ENCODE data around the gene ZNF814.
A peak's percentile ranks its signal among the peaks of the same experiment; 100 is the strongest.
"Not testable (repeated sequence)": the region's sequence is repeated elsewhere in the genome, so short reads cannot be mapped to it uniquely, and the experiment has no call there.

The ZNF814 gene

GRCh38 chr19:57888560-57889231, at the start of gene ZNF814:
Gene ZNF814 (minus strand): TSS chr19:57889037. CDS start chr19:57888802, 235 bp downstream.
- intact Hi-C loops (cut with DNase I) = no loop called here
- DNase-seq = peak; percentile 64 to 97 (median 88)

- intact Hi-C loops (cut with DNase I) = loop anchor here (10.0 kb wide), 1 partner anchor 219 kb away; the partner anchor contains the start of gene ZNF329
- DNase-seq = no peak
These were observed 46.9 kb upstream of the ZNF814 start for GRCh38 chr19:57935731-57936130.

DNA sequence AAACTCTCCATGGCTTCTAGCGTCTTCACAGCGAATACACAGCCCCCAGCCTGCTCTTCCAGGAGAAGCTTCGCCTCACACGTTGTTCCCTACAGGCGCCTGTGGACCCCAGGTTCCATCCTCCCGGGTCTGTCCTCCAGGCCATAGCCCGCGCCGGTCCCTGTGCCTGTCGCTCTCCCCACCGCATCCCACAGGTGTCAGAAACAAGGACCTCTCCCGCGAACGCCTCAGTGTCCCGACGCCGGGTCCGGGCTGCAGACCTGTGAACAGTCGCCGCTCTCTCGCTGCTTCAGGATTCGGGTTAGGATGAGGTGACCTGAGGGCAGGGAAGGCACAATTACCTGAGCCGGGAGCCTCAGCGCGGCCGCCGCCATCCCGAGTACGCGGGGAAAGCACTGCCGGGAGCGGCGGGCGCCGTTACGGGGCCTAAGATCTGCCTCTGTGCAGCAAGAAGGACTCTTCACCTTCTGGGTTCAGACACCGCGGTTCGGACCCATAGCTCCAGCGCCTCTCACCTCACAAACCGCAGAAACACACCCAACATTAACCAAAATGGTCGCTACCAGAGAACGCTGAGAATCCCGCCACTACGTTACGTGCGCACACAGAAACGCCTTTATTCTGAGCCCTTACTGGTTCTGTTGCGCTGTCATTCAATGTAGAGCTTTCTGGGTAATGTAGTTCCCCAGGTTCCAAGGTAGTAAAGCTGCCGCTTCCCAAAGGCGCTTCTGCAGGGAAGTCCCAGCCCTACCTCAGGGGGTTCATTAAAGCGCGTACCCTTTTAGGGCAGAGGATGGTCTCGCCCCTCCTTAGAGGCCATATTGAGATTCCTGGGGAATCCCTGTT, 46.2 kb upstream of the ZNF814 start, which contains the start of gene ZNF418:
Gene ZNF418, minus strand, starts transcription at position 583 of the 846 bp plus-strand sequence. CDS start 1,580 bp downstream, outside the sequence.
- intact Hi-C loops (cut with DNase I) = loop anchor here (10.0 kb wide), 1 partner anchor 220 kb away; the partner anchor contains the start of gene ZNF329
- peak; percentile 45 to 96 (median 76) for DNase-seq

DNA sequence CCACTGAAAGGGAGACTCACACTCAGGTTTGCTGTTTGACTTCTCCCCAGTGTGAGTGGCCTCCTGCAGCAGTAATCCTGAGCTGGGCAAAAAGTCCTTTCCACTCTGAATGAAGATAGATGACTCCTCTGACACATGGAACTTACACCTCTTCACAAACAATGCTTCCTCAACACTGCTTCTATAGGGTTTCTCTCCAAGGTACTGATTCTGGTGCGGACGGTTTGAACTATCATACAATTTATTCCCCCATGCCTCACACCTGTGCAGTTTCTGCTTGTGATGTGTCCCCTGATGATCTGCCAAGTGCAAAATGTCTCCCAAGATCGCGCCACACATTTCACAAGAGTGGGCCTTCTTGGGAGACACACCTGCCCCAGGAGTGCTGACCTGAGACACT, 38.8 kb upstream of the ZNF814 start:
- intact Hi-C loops (cut with DNase I) = no loop called here

GRCh38 chr19:57916168-57916995, 27.5 kb upstream of the ZNF814 start, which contains the start of gene ZNF417:
Gene ZNF417 (minus strand): TSS chr19:57916592. CDS start chr19:57916411, 181 bp downstream.
- intact Hi-C loops (cut with DNase I) = not testable (repeated sequence)
- peak; percentile 69 to 98 (median 87) for DNase-seq

More for the DNA sequence above, 38.8 kb upstream of the ZNF814 start:
- DNase-seq = no peak

DNA sequence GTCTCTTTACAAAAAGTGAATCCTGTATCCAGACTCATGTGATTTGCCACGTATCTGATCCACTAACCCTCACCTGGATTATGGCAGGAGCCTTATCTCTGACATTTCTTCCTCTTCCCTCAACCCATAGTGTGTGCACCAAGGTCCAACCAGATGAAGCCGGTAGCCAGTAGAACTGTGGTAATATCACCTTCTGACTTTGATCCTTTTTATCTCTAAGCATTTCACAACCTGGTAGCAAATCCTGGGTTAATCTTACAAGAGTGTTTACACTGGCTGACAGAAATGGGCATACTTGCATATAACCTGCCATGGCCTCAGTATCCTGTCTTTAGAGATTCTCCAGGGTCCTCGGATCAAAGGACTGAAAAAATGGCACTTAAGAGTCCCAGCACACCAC, 25.7 kb upstream of the ZNF814 start:
- DNase-seq = no peak
- intact Hi-C loops (cut with DNase I) = no loop called here

DNA sequence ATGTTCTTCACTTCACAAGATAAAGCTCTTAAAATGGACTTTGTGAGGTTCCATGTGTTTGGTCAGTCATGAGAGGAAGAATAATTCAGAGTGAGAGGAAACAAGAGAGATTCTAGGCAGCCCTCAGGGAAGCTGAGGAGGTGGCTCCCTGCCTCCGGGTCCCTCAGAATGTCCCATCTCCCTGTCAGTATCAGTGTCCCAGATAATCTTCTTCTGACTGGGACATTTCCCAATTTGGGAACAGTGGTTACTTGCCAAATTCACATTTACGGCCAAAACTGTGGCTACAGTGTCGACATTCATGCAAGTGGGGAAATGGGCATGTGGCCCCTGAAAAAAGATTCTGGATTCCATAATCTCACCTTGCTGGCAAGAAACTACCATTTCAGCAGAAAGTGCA, 18.6 kb upstream of the ZNF814 start:
- no peak for DNase-seq
- intact Hi-C loops (cut with DNase I) = no loop called here

- intact Hi-C loops (cut with DNase I) = no loop called here
- no peak for DNase-seq
These were observed 16.4 kb upstream of the ZNF814 start for GRCh38 chr19:57905258-57905657.

DNA sequence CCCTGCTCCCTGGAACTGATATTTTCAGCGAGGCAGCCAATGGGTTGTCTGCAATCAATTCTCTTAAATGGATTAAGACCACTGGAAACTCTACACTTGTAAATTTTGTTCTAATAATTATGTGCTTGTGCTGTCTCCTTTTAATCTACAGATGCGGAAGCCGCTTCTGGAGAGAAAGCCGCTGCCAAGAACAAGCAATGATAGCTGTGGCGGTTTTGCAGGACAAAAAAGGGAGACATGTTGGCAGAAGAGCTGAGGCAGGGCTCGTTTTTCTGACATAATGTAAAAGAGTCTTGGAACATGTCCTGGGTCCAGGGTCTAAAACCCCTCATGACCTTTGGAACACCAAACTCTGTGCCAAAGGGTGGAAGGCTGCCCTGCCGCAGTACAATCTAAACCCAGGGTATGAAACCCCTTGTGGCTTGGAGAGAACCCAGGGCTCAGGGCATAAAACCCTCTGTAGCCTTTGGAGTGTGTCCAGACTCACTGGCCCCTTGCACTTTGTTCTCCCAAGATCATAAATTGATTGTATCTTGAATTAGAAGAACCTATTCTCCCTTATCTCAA, 14.9 kb upstream of the ZNF814 start:
- no peak for DNase-seq
- intact Hi-C loops (cut with DNase I) = no loop called here

DNA sequence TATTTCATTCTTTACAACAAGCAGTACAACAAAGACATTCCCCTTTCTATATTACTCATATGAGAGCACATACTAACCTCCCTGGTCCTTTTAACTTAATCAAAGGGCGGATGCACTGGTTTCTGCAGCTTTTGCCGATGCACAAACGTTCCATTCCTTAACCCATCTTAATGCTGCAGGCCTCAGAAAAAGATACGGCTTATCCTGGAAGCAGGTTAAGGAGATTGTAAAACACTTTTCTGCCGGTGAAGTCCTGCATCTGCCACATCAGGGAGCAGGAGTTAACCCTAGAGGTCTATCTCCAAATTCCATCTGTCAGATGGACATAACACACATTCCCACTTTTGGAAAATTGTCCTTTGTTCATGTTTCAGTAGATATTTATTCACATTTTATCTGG, 11.5 kb upstream of the ZNF814 start:
- intact Hi-C loops (cut with DNase I) = no loop called here
- no peak for DNase-seq

DNA sequence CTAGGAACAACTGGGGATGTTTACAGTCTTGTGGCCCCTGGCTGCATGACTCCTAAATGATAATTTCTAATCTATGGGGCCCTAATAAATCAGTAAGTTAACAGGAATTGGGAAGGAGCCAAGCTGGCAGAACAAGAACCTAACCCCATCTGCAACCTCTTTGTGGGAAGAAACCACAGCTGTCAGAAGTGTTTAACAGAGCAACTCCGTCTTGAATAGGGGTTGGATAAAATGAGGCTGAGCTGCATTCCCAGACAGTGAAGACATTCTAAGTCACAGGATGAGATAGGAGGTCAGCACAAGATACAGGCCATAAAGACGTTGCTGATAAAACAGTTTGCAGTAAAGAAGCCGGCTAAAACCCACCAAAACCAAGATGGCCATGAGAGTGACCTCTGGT, 1.9 kb upstream of the ZNF814 start:
- DNase-seq; intact Hi-C loops (cut with DNase I): not testable (repeated sequence)

DNA sequence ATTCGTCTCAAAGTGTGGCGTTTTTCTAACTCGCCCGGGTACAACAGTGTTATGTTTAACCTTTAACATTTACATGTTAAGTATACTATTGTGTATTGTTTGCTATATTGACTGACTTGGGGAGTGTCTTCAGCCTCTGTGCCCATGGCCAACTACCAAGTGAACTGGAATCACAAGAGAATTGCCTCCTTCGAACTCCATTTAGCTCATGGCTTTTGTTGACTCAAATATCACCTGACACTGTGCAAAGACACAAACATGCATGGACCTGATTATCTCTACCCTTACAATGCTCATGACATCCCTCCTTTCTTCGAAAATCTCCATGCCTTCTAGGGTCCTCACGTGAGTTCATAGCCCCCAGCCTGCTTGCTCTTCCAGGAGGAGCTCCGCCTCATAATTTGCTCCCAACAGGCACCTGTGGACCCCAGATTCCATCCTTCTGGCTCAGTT, 704 bp downstream of the ZNF814 start:
- no peak for DNase-seq
- intact Hi-C loops (cut with DNase I) = no loop called here

- DNase-seq = no peak
- intact Hi-C loops (cut with DNase I) = no loop called here
These were observed 1.5 kb downstream of the ZNF814 start for GRCh38 chr19:57887195-57887941.

DNA sequence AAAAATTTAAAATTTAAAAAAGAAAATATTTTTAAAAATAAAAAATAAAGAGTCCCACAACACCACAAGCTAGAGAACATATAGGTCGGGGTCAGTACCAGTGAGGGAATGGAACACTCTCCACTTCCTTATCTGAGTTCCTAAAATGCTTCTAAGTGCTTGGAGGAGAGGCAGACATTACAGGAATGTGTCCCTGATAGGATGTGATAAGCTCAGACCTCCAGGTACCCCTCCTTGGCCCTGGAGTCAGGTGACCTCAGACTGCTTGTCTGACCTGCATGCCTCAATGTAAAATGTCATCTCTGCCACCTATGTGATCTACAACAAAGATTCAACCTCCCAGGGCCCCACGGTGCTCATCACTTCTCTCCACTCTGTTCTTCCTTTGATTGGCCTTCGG, 2.8 kb downstream of the ZNF814 start:
- intact Hi-C loops (cut with DNase I) = no loop called here
- DNase-seq = no peak

GRCh38 chr19:57873883-57874799, 14.7 kb downstream of the ZNF814 start:
- intact Hi-C loops (cut with DNase I); DNase-seq: not testable (repeated sequence)

- DNase-seq = no peak
- intact Hi-C loops (cut with DNase I) = no loop called here
These were observed 16.4 kb downstream of the ZNF814 start for GRCh38 chr19:57872450-57872849.

- intact Hi-C loops (cut with DNase I) = no loop called here
- DNase-seq = no peak
These were observed 18.6 kb downstream of the ZNF814 start for GRCh38 chr19:57870225-57870624.

GRCh38 chr19:57869655-57870054, 19.2 kb downstream of the ZNF814 start:
- DNase-seq; intact Hi-C loops (cut with DNase I): not testable (repeated sequence)

Measured in posterior cingulate gyrus (tissue), 11 donors.